Left ventricle myocardium inferior (tissue), 1 donor: Measurements from ENCODE around the gene AXIN1. TPM values are rescaled to one million over a fixed set of nuclear protein-coding genes. Genes with fewer than 3 reads are reported as not detected.

Experiments used
- DNase-seq: peaks from one replicate; pipeline ENCODE4 v3.0.0-alpha.2; 2020
- H3K27ac ChIP-seq: fragments of 200-600 bp; replicated peaks from 2 replicates; pipeline ENCODE4 v1.8.0; 2021
- H3K27me3 ChIP-seq: fragments of 200-600 bp; 2 replicates; pipeline ENCODE4 v1.8.0; 2021; ENCODE audit warnings: low read depth
- H3K36me3 ChIP-seq: fragments of 200-600 bp; 2 replicates; pipeline ENCODE4 v1.8.0; 2021
- H3K4me1 ChIP-seq: fragments of 200-600 bp; 2 replicates; pipeline ENCODE4 v1.8.0; 2021
- H3K4me3 ChIP-seq: fragments of 200-600 bp; 2 replicates; pipeline ENCODE4 v1.8.0; 2021; ENCODE audit warnings: mild to moderate bottlenecking, moderate library complexity
- H3K9me3 ChIP-seq: fragments of 200-600 bp; replicated peaks from 2 replicates; pipeline ENCODE4 v1.8.0; 2021
- CTCF ChIP-seq: fragments of 200-600 bp; IDR thresholded peaks from 2 replicates; pipeline ENCODE4 v1.8.0; 2021; ENCODE audit warnings: antibody characterized with exemption, mild to moderate bottlenecking, borderline replicate concordance
- intact Hi-C: fragments of 100-400 bp; cut with micrococcal nuclease; formaldehyde crosslinking; loops from one replicate; pipeline ENCODE4 v1.11.0; 2022
- total RNA-seq: library from RNA; stranded (reverse); fragmentation: NEBNext Ultra II Directional; extraction: Animal tissue kit (Norgen Biotek cat#: 25700); gene quantifications from one replicate; pipeline ENCODE4 v1.2.1, GENCODE V29; 2021
- donor health status: DM: no; HTN: yes; CAD: no; lungs with severe emphysema.

AXIN1 gene
- total RNA-seq, 1 donor from 2014 or later: 12.2 TPM

- no peak for TF ChIP-seq CTCF
- Histone ChIP-seq H3K4me3 (no peak overlapping the region), H3K27ac (no peak overlapping the region), H3K9me3 (no peaks in the 10 kb centered on the region), H3K27me3 (no peaks in the 10 kb centered on the region), H3K36me3 (peaks cover 45% of the 10 kb centered on the region), H3K4me1 (no peaks in the 10 kb centered on the region)
- intact Hi-C loops: no loop called here
- DNase-seq: no peak
These were observed 86.8 kb downstream of the AXIN1 start for GRCh38 chr16:265711-266110.

DNA sequence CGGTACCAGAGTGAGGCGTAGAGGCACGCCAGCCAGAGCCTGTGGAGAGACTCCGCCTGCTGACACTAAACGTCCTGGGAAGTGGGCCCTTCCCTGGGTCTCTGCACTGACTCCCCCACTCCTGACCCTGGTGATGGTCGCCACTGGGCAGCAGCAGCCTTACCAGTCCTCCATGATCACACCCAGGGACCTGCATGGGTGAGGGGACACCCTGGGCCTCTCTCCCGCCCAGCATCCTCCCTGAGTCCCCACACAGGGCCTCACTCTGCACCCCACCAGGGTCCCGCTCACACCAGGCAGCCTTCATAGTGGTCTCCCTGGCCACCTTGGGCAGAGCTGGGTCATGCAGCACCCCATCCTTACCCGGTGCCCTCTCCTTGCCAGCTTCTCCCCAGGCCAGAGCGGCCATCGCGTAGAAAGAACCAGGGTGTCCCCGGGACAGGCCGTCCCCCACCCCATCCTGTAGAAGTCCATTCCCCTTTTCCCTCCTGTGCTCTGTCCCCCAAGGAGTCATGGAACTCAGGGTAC is 87.5 kb downstream of the AXIN1 start:
- intact Hi-C loops: no loop called here
- H3K27ac ChIP-seq: no peak overlapping the region

GRCh38 chr16:264440-264951 is 88.0 kb downstream of the AXIN1 start:
- no peak for TF ChIP-seq CTCF
- H3K27ac ChIP-seq: no peak overlapping the region
- no peak for DNase-seq
- no peaks in the 10 kb centered on the region for H3K27me3 ChIP-seq
- no peaks in the 10 kb centered on the region for H3K9me3 ChIP-seq
- H3K36me3 ChIP-seq: peaks cover 57% of the 10 kb centered on the region
- H3K4me1 ChIP-seq: no peaks in the 10 kb centered on the region
- intact Hi-C loops: no loop called here
- H3K4me3 ChIP-seq: no peak overlapping the region

More for the DNA sequence above, 87.5 kb downstream of the AXIN1 start:
- TF ChIP-seq CTCF: no peak
- Histone ChIP-seq H3K27me3 (no peaks in the 10 kb centered on the region), H3K4me3 (no peak overlapping the region), H3K9me3 (no peaks in the 10 kb centered on the region), H3K4me1 (no peaks in the 10 kb centered on the region), H3K36me3 (peaks cover 52% of the 10 kb centered on the region)
- DNase-seq: no peak

GRCh38 chr16:263944-264343 is 88.6 kb downstream of the AXIN1 start:
- Histone ChIP-seq H3K9me3 (no peaks in the 10 kb centered on the region), H3K27ac (no peak overlapping the region), H3K27me3 (no peaks in the 10 kb centered on the region), H3K36me3 (peaks cover 63% of the 10 kb centered on the region), H3K4me1 (no peaks in the 10 kb centered on the region), H3K4me3 (no peak overlapping the region)
- no peak for TF ChIP-seq CTCF
- DNase-seq: no peak
- intact Hi-C loops: no loop called here

DNA sequence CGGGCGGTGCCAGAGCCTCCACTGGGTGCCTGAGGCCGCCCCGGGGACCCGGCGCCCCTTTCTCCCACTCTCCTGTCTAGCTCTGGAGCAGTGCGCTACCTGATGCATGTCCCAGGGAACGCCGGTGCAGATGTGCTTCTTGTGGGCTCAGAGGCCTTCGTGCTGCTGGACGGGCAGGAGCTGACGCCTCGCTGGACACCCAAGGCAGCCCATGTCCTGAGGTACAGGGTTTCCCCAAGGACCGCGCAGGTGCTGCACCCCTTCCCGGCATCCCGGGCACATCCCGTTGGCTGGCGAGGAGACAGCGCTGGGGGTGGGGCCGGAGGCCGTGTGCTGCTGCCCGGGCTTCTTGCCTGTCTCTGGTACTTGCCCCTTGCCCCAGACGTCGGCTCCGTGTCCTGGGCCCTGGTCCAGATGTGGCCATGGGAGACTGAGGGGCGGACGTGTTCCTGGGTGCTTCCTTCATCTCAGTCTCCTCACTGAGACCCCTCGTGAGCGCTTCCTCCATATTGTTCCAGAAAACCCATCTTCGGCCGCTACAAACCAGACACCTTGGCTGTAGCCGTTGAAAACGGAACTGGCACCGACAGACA is 89.2 kb downstream of the AXIN1 start:
- Histone ChIP-seq H3K9me3 (no peaks in the 10 kb centered on the region), H3K27ac (no peak overlapping the region), H3K36me3 (peaks cover 67% of the 10 kb centered on the region), H3K4me3 (no peak overlapping the region), H3K27me3 (no peaks in the 10 kb centered on the region), H3K4me1 (no peaks in the 10 kb centered on the region)
- TF ChIP-seq CTCF: no peak
- DNase-seq: no peak
- intact Hi-C loops: no loop called here
